ENCODE measurements around the gene RSU1. TPM values are rescaled to one million over a fixed set of nuclear protein-coding genes. Genes with fewer than 3 reads are reported as not detected.

Gene RSU1
- total and polyA plus RNA-seq, 2 of the 13 experiments (the other 11 are each of a cell fraction or from before 2014, with no cell fraction given) = 32.3 to 35.1 TPM

DNA sequence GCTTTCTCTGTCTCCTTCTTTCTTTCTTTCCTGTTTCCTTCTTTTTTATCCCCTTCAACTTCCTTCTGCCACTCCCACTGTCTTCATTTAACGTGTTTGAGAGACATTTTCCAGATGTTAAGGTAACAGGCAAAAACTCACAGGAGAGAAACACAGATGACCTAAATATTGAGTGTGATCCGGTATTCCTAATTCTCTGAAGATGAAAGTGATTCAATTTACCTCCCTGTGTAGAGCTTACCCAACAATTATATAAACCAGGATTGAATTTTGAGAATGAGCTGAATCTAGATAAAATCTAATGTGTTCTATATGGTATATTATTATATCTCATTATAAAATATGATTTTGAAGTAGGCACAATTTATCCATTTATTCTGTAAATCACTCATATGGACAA lies 46.5 kb upstream of the RSU1 start:
- no peaks in the 10 kb centered on the region for H3K4me1 ChIP-seq (ENCODE audit: insufficient read depth, low read length)
- H3K27me3 ChIP-seq (ENCODE audit: control insufficient read depth in 1 of 2, insufficient read depth in 2 of 2, low read length in 2 of 2) = no peaks in the 10 kb centered on the region
- no peak overlapping the region for H2AFZ ChIP-seq (ENCODE audit: low read length)
- no peak for FAIRE-seq
- H4K20me1 ChIP-seq (ENCODE audit: insufficient read depth, low read length) = no peaks in the 10 kb centered on the region
- no peak overlapping the region for H3K4me3 ChIP-seq (replicated peaks in 1 of 3; ENCODE audit: insufficient read depth in 1 of 3, low read depth in 2 of 3, low read length in 3 of 3)
- intact Hi-C loops (cut with micrococcal nuclease; ENCODE audit: unreplicated experiment) (no loop called here), in situ Hi-C loops (cut with HindIII; ENCODE audit: extremely low pct_ligation_motif_present, low pct_unique_long_range_greater_than_20kb) (no loop called here)
- H3K79me2 ChIP-seq (ENCODE audit: insufficient read depth, low read length) = no peaks in the 10 kb centered on the region
- POLR2A ChIA-PET = no interaction called here
- ATAC-seq = no peak
- no peak overlapping the region for H3K4me2 ChIP-seq (ENCODE audit: low read depth, low read length)
- TF ChIP-seq, protein P1, sequence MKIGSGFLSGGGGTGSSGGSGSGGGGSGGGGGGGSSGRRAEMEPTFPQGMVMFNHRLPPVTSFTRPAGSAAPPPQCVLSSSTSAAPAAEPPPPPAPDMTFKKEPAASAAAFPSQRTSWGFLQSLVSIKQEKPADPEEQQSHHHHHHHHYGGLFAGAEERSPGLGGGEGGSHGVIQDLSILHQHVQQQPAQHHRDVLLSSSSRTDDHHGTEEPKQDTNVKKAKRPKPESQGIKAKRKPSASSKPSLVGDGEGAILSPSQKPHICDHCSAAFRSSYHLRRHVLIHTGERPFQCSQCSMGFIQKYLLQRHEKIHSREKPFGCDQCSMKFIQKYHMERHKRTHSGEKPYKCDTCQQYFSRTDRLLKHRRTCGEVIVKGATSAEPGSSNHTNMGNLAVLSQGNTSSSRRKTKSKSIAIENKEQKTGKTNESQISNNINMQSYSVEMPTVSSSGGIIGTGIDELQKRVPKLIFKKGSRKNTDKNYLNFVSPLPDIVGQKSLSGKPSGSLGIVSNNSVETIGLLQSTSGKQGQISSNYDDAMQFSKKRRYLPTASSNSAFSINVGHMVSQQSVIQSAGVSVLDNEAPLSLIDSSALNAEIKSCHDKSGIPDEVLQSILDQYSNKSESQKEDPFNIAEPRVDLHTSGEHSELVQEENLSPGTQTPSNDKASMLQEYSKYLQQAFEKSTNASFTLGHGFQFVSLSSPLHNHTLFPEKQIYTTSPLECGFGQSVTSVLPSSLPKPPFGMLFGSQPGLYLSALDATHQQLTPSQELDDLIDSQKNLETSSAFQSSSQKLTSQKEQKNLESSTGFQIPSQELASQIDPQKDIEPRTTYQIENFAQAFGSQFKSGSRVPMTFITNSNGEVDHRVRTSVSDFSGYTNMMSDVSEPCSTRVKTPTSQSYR (CRISPR knock-in tag; IDR thresholded peaks at IDR 0.05; ENCODE audit: borderline replicate concordance) = no peak
- TF ChIP-seq ZNF10 (CRISPR knock-in tag; IDR thresholded peaks at IDR 0.05; ENCODE audit: borderline replicate concordance, low read depth) (no peak), RBAK (CRISPR knock-in tag; IDR thresholded peaks at IDR 0.05) (no peak), SP1 (IDR thresholded peaks at IDR 0.05) (no peak), SP1 (CRISPR knock-in tag; IDR thresholded peaks at IDR 0.05) (no peak), SUZ12 (IDR thresholded peaks at IDR 0.05; ENCODE audit: low read depth, low read length) (no peak), ZNF678 (CRISPR knock-in tag; IDR thresholded peaks at IDR 0.05) (no peak), KLF15 (CRISPR knock-in tag; IDR thresholded peaks at IDR 0.05; ENCODE audit: borderline replicate concordance) (no peak), ZNF382 (CRISPR knock-in tag; IDR thresholded peaks at IDR 0.05; ENCODE audit: borderline replicate concordance) (no peak)
- H3K27ac ChIP-seq (ENCODE audit: extremely low read length, insufficient read depth, low read length) = no peak overlapping the region
- no peak for DNase-seq (ENCODE audit: low spot score)
- no TSS peak for BruUV-seq (replicated peaks)
- 30% methylated on average over 2 of the region's 2 CpGs for WGBS (ENCODE audit: low lambda C conversion rate)
- no peaks in the 10 kb centered on the region for H3K36me3 ChIP-seq (replicated peaks in 1 of 2; ENCODE audit: control insufficient read depth in 1 of 2, insufficient read depth in 2 of 2, low read length in 2 of 2)
- no peak overlapping the region for H3K9ac ChIP-seq (ENCODE audit: insufficient read depth, low read depth, low read length)
- H3K9me3 ChIP-seq (ENCODE audit: low read length) = no peaks in the 10 kb centered on the region
- CTCF ChIA-PET (ENCODE audit: low intra/inter-chr PET ratio, low total read pairs) = no interaction called here

Data from HepG2 (cell line).